GM19240 (cell line): ENCODE results near the gene GATAD2B.

Source experiments
- DNase-seq: peaks from one replicate; pipeline ENCODE4 v3.0.0; 2011; ENCODE audit warnings: low spot score; ENCODE audit not compliant: insufficient read length

Gene GATAD2B

GRCh38 chr1:153763365-153764225 lies 159.2 kb downstream of the GATAD2B start:
- no peak for DNase-seq

DNA sequence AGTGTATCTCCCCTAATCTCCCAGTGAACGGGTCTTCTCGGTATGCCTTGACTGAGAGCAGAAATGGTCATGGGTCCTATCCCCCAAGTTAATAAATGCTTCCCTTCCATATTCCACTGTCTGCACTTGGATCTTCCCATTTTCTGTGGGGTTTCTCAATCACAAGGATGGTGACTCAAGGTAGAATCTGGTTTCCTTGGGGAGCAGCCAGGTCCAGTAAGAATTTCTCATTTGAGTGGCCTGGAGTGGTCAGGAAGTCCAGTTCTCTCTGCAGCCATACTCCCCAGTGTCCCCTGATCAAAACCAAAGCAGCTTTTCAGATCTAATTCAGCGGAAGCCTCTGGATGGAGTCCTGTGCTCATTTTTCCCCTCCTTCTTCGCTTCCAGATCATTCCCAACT lies 162.3 kb downstream of the GATAD2B start:
- no peak for DNase-seq
